Lower lobe of right lung (tissue), 2 donors: ENCODE data around the gene CAMKMT. TPM values are rescaled to one million over a fixed set of nuclear protein-coding genes. Genes with fewer than 3 reads are reported as not detected.

Source experiments
- ATAC-seq, 2 donors: fragments of 200-7000 bp; cut with Tn5 transposase; one replicate each; pipeline ENCODE4 v1.9.1; 2020 to 2022; ENCODE audit warnings: mild to moderate bottlenecking in 2 of 2, moderate library complexity in 2 of 2
- DNase-seq: peaks from one replicate; pipeline ENCODE4 v3.0.0-alpha.2; 2020
- H3K27ac ChIP-seq: fragments of 200-600 bp; one replicate; pipeline ENCODE4 v1.8.0; 2022
- H3K27me3 ChIP-seq: fragments of 200-600 bp; one replicate; pipeline ENCODE4 v1.8.0; 2022; ENCODE audit warnings: low read depth
- H3K36me3 ChIP-seq: fragments of 200-600 bp; one replicate; pipeline ENCODE4 v1.8.0; 2022; ENCODE audit warnings: mild to moderate bottlenecking
- H3K4me1 ChIP-seq: fragments of 200-600 bp; one replicate; pipeline ENCODE4 v1.8.0; 2022
- H3K4me3 ChIP-seq: fragments of 200-600 bp; one replicate; pipeline ENCODE4 v1.8.0; 2022; ENCODE audit warnings: mild to moderate bottlenecking
- H3K9me3 ChIP-seq: fragments of 200-600 bp; one replicate; pipeline ENCODE4 v1.8.0; 2022
- intact Hi-C: fragments of 100-400 bp; cut with DNase I; formaldehyde crosslinking; loops from one replicate; pipeline ENCODE4 v1.11.0; 2022
- total RNA-seq: library from RNA; stranded (reverse); fragmentation: NEBNext Ultra II Directional; extraction: Animal tissue kit (Norgen Biotek cat#: 25700); gene quantifications from one replicate; pipeline ENCODE4 v1.2.1, GENCODE V29; 2021
- TF ChIP-seq, protein P1 (sequence below): fragments of 200-600 bp; IDR thresholded peaks from one replicate; pipeline ENCODE4 v1.8.0; 2022; ENCODE audit warnings: antibody characterized with exemption, mild to moderate bottlenecking
- donor health status: DM: no; HTN: yes; CAD: no; lungs with severe emphysema.

Gene CAMKMT
- total RNA-seq, 1 donor from 2014 or later: 10.5 TPM

DNA sequence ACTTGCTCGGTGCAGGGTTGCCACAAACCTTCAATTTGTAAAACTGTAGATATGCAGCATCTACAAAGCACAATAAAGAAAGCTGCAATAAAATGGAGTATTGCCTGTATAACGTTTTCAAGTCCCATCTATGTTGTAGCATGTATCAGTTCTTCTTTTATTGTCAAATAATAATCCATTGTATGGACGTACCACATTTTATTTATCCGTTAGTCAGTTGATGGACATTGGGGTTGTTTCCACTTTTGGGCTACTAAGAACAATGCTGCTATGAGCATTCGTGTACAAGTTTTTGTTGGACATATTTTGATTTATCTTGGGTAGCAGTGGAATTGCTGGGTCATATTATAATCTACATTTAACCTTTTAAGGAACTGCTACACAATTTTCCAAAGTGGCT is 339.1 kb downstream of the CAMKMT start:
- H3K27ac ChIP-seq: no peak overlapping the region
- no peaks in the 10 kb centered on the region for H3K9me3 ChIP-seq
- TF ChIP-seq, protein P1, sequence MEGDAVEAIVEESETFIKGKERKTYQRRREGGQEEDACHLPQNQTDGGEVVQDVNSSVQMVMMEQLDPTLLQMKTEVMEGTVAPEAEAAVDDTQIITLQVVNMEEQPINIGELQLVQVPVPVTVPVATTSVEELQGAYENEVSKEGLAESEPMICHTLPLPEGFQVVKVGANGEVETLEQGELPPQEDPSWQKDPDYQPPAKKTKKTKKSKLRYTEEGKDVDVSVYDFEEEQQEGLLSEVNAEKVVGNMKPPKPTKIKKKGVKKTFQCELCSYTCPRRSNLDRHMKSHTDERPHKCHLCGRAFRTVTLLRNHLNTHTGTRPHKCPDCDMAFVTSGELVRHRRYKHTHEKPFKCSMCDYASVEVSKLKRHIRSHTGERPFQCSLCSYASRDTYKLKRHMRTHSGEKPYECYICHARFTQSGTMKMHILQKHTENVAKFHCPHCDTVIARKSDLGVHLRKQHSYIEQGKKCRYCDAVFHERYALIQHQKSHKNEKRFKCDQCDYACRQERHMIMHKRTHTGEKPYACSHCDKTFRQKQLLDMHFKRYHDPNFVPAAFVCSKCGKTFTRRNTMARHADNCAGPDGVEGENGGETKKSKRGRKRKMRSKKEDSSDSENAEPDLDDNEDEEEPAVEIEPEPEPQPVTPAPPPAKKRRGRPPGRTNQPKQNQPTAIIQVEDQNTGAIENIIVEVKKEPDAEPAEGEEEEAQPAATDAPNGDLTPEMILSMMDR: no peak
- intact Hi-C loops: no loop called here
- no peak overlapping the region for H3K4me3 ChIP-seq
- no peaks in the 10 kb centered on the region for H3K27me3 ChIP-seq
- no peak for DNase-seq
- H3K36me3 ChIP-seq: no peaks in the 10 kb centered on the region
- H3K4me1 ChIP-seq: no peaks in the 10 kb centered on the region
- ATAC-seq: no peak

DNA sequence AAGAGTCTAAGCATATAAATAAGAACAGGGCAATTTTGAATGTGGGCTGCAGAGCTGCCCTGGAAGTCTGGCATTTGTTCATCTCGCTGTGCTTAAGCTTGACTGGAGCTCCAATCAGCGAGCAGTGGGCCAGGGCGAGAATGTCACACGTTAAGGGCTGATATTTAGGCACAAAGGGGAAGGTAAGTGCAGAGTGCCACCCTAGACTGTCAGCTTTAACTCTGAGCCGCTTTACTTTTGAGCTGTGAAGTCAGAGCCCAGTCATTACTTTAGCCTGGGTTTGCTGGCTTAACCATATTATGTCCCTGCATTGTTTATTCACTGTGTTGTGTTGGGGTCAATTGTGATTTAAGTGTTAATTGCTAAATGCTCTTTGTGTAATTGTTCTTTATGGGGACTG is 343.6 kb downstream of the CAMKMT start:
- Histone ChIP-seq H3K27ac (no peak overlapping the region), H3K27me3 (no peaks in the 10 kb centered on the region), H3K9me3 (no peaks in the 10 kb centered on the region), H3K4me1 (no peaks in the 10 kb centered on the region), H3K4me3 (no peak overlapping the region), H3K36me3 (no peaks in the 10 kb centered on the region)
- intact Hi-C loops: no loop called here
- TF ChIP-seq, protein P1: no peak
- ATAC-seq (no peak), DNase-seq (no peak)

DNA sequence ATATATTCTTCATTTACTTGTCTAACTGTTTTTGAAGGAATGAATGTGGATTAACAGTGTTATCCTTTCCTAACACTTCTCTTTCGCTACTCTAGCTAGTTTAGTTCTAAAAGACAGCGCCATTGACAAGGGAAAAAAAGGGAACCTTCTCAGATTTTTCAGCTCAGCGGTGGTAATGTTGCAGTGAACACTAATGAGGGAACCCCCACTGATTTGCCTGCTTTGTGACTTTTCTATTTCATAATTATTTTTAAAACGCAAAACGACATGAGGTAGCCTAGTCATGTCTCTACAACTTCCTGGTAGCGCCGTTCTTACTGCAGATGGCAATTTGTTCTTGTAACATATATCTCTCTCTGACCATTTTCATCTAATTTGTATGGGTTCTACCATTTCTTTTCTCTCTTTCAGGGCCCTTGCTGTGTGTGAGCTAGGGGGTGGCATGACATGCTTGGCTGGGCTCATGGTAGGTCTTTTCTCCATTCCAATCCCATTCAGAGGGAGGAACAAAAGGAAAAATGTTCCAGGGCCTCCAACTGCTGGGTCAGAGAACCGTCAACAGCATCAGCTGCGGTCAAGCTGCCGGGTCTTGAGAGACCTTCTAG is 344.2 kb downstream of the CAMKMT start:
- H3K27ac ChIP-seq: no peak overlapping the region
- H3K4me3 ChIP-seq: no peak overlapping the region
- ATAC-seq (no peak), DNase-seq (no peak)
- no peaks in the 10 kb centered on the region for H3K9me3 ChIP-seq
- H3K27me3 ChIP-seq: no peaks in the 10 kb centered on the region
- intact Hi-C loops: no loop called here
- no peaks in the 10 kb centered on the region for H3K4me1 ChIP-seq
- TF ChIP-seq, protein P1: no peak
- H3K36me3 ChIP-seq: no peaks in the 10 kb centered on the region

DNA sequence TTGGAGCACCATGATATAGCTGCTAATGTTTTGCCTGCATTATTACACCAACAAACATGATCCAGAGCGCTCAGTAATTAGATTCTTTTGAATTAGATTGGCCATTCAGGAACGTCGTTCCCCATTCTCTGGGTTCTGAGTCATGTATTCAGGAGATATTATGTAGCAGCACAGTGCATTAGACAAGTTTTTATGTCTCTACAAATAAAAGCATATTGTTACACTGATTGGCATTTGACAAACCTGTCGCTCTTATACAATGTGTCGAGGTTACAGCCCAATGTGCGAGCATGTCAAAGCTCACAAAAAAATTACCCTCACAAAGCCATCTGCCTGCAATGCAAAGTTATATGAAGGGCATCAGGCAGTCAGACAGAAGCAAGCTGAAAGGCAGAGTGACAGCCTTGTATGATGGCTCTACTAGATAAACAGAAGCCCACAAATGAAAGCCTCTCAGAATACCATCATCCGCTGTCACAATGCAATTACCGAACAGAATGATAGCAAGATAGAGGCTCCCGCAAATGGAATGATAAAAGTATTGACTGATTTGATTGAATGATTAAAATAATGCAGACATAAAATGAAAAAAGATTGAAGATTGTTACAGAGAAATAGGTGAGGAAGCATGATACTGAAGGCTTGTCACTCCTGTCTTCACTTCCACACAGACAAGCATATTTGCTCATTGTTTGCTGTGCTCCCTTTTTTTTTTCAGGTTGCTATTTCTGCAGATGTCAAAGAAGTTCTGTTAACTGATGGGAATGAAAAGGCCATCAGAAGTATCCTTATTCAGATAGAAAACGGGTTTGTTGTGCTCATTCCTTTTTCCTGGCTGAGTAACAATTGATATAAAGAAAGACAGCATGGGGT is 345.2 kb downstream of the CAMKMT start:
- TF ChIP-seq, protein P1: no peak
- H3K4me1 ChIP-seq: no peaks in the 10 kb centered on the region

DNA sequence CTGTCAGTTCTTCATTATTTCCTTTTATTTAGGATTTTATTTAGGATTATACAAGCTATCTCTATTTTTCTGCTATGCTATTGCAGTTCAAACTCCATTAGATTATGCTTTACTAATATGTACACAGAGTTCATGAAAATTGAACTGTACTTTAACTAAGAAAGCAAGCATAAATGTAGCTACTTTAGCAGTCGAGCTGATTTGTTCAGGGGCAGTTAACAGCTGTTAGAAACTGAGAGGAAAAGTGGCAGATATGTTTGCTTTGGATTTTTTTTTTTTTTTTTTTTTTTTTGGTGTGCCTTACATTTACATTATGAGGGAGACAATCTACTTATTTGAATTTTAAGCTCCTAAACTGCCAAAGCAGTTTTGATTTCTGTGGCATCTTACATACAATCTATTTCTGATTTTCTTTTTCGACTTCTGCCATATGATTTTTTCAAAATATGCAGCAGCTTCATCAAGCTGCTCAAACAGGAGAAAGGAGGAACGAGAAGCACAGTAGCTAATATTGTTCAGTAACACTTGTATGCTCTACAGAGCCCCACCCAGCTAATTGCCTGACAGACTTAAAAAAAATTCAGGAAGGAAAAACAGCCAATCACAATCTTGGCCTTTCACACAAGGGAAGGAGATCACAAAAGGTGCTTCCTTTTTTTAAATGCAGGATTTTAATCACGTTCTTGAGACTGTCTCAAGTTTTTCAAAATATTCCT is 346.4 kb downstream of the CAMKMT start:
- H3K9me3 ChIP-seq: no peaks in the 10 kb centered on the region
- H3K36me3 ChIP-seq: no peaks in the 10 kb centered on the region
- no peak overlapping the region for H3K27ac ChIP-seq
- H3K4me3 ChIP-seq: no peak overlapping the region
- DNase-seq (no peak), ATAC-seq (peak; percentile 51 to 72)
- intact Hi-C loops: no loop called here
- no peaks in the 10 kb centered on the region for H3K27me3 ChIP-seq
- TF ChIP-seq, protein P1: no peak
- no peaks in the 10 kb centered on the region for H3K4me1 ChIP-seq

More for the DNA sequence above, 345.2 kb downstream of the CAMKMT start:
- Histone ChIP-seq H3K36me3 (no peaks in the 10 kb centered on the region), H3K4me3 (no peak overlapping the region), H3K9me3 (no peaks in the 10 kb centered on the region), H3K27me3 (no peaks in the 10 kb centered on the region), H3K27ac (no peak overlapping the region)
- intact Hi-C loops: no loop called here
- ATAC-seq (no peak), DNase-seq (no peak)
